Airway epithelial cell (primary cell): ENCODE data around the gene OR5AL1. TPM values are rescaled to one million over a fixed set of nuclear protein-coding genes. Genes with fewer than 3 reads are reported as not detected.

Source experiments
- total RNA-seq: library from RNA; depleted of rRNA; stranded (reverse); fragments of >200 nt; gene quantifications from 2 replicates; pipeline ENCODE4 v1.2.3, GENCODE V29; 2015

Gene OR5AL1
- total RNA-seq = not detected in 2 replicates

DNA sequence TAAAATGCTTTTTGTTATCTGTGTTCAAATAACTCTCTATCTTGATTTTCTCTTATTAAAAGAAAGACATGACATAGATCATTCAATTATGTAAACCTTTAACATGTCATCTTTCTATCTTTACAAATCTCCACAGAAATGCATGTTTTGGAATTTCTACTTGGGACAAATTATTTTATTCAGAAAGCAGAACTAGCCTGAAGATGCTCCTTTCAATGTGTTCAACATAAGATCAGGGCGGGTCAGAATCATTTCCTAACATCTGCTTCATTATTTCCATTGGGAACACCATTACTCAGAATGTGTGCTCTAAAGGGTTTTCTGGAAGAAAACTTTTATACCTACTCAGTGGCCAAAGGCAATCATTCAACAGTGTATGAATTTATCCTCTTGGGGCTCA is at the start of gene OR5AL1:
OR5AL1 (plus strand) TSS at position 301 of the 400 bp plus-strand sequence.

DNA sequence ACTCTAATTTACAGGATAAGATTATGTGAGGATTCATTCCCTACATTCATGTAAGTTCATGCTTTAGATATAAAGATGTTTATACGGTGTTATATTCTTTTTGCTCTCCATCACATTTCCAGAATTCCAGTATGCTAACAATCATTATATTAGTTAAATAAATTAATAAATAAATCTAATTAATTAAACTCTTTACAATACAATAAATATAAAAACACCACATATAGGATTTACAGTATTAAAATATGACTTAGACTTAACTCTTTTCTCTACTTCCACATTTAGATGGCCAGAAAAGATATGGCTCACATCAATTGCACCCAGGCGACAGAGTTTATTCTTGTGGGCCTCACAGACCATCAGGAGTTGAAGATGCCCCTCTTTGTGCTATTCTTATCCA is 37.2 kb upstream of the OR5AL1 start, which contains the start of gene OR8U1:
OR8U1 (plus strand) TSS at position 301 of the 400 bp plus-strand sequence; CDS start at position 301, 0 bp downstream.

Other genes with a start within 250 kb of the OR5AL1 start
- not detected in 2 replicates for gene OR5J2, start 236.1 kb upstream of the OR5AL1 start, total RNA-seq
- gene OR5T2, start 178.4 kb upstream of the OR5AL1 start, total RNA-seq = not detected in 2 replicates
- gene OR5T3, start 160.4 kb upstream of the OR5AL1 start, total RNA-seq = not detected in 2 replicates
- gene OR5T1, start 138.5 kb upstream of the OR5AL1 start, total RNA-seq = not detected in 2 replicates
- gene OR8H1, start 120.4 kb upstream of the OR5AL1 start, total RNA-seq = not detected in 2 replicates
- gene OR8K3, start 97.6 kb upstream of the OR5AL1 start, total RNA-seq = not detected in 2 replicates
- gene OR8K1, start 66.7 kb upstream of the OR5AL1 start, total RNA-seq = not detected in 2 replicates
- gene OR8J1, start 58.4 kb upstream of the OR5AL1 start, total RNA-seq = not detected in 2 replicates
- not detected in 2 replicates for gene OR8U1, start 37.1 kb upstream of the OR5AL1 start, total RNA-seq
- not detected in 2 replicates for gene OR5M3, start 60.7 kb downstream of the OR5AL1 start, total RNA-seq
- not detected in 2 replicates for gene OR5M8, start 78.7 kb downstream of the OR5AL1 start, total RNA-seq
- not detected in 2 replicates for gene OR5M11, start 130.6 kb downstream of the OR5AL1 start, total RNA-seq
- gene OR5M10, start 165.0 kb downstream of the OR5AL1 start, total RNA-seq = not detected in 2 replicates
- not detected in 2 replicates for gene OR5M1, start 202.2 kb downstream of the OR5AL1 start, total RNA-seq
- not detected in 2 replicates for gene OR5AP2, start 229.7 kb downstream of the OR5AL1 start, total RNA-seq